NB4 (cell line): Measurements from ENCODE around the gene KRAS.

Experiments used
- CTCF ChIP-seq: IDR thresholded peaks from one replicate; pipeline ENCODE4 v1.5.1; 2012; ENCODE audit warnings: low read depth, low read length
- POLR2A ChIP-seq: IDR thresholded peaks from 2 replicates; pipeline ENCODE4 v1.6.1; 2011; ENCODE audit warnings: mild to moderate bottlenecking; ENCODE audit not compliant: insufficient read length; ENCODE audit errors: extremely low read depth

GRCh38 chr12:25241167-25242020 lies 9.3 kb downstream of the KRAS start:
- TF ChIP-seq CTCF, result peak; percentile 74
- TF ChIP-seq POLR2A, result no peak
